Fibroblast of pulmonary artery (primary cell): ENCODE results near the gene KHDC4.
"Not testable (repeated sequence)": the region's sequence is repeated elsewhere in the genome, so short reads cannot be mapped to it uniquely, and the experiment has no call there.

ENCODE experiments used
- DNase-seq: peaks from one replicate; pipeline ENCODE4 v3.0.0-alpha.2; 2010; ENCODE audit warnings: low read depth
- H3K4me3 ChIP-seq: replicated peaks from 2 replicates; pipeline ENCODE4 v1.5.1; 2011; ENCODE audit warnings: low read depth, mild to moderate bottlenecking, control low read depth, low read length, moderate library complexity
- CTCF ChIP-seq: IDR thresholded peaks from 2 replicates; pipeline ENCODE4 v1.5.1; 2011; ENCODE audit warnings: mild to moderate bottlenecking, control low read depth, low read length, inconsistent platforms; ENCODE audit errors: missing control alignments

KHDC4 gene

GRCh38 chr1:155931332-155932038 lies 2.7 kb downstream of the KHDC4 start:
- H3K4me3 ChIP-seq: no peak overlapping the region
- TF ChIP-seq CTCF: no peak
- DNase-seq: no peak

- H3K4me3 ChIP-seq, DNase-seq: not testable (repeated sequence)
These were observed 3.5 kb downstream of the KHDC4 start for GRCh38 chr1:155930725-155931124.

- no peak overlapping the region for H3K4me3 ChIP-seq
- TF ChIP-seq CTCF: no peak
- peak; percentile 44 for DNase-seq
These were observed 5.2 kb downstream of the KHDC4 start for GRCh38 chr1:155929057-155929456.

- no peak overlapping the region for H3K4me3 ChIP-seq
- no peak for DNase-seq
- no peak for TF ChIP-seq CTCF
These were observed 8.7 kb downstream of the KHDC4 start for GRCh38 chr1:155925506-155925905.

- H3K4me3 ChIP-seq: no peak overlapping the region
- no peak for TF ChIP-seq CTCF
- no peak for DNase-seq
These were observed 13.5 kb downstream of the KHDC4 start for GRCh38 chr1:155920717-155921116.

- TF ChIP-seq CTCF: no peak
- DNase-seq: no peak
- no peak overlapping the region for H3K4me3 ChIP-seq
These were observed 14.4 kb downstream of the KHDC4 start for GRCh38 chr1:155919801-155920200.

GRCh38 chr1:155918660-155919059 lies 15.6 kb downstream of the KHDC4 start:
- no peak for TF ChIP-seq CTCF
- H3K4me3 ChIP-seq: no peak overlapping the region
- DNase-seq: no peak
